Astrocyte (in vitro differentiated cells and primary cell): ENCODE results near the gene IL1B. TPM values are rescaled to one million over a fixed set of nuclear protein-coding genes. Genes with fewer than 3 reads are reported as not detected.

Experiments used
- DNase-seq: peaks from one replicate; pipeline ENCODE4 v3.0.0-alpha.2; 2010; ENCODE audit warnings: low read depth
- FAIRE-seq: peaks from 2 replicates; lab custom pipeline; 2011; peaks lifted over from hg19 to GRCh38; lab: Jason Lieb, UNC
- H2AFZ ChIP-seq: 2 replicates; pipeline ENCODE4 v1.6.0; 2012; ENCODE audit warnings: low read depth, low read length, inconsistent platforms
- H3K27ac ChIP-seq: 2 replicates; pipeline ENCODE4 v1.5.1; 2011; ENCODE audit warnings: low read depth, low read length, inconsistent platforms
- H3K27me3 ChIP-seq: 2 replicates; pipeline ENCODE4 v1.6.0; 2011; ENCODE audit warnings: low read length, inconsistent platforms; ENCODE audit not compliant: insufficient read depth
- H3K36me3 ChIP-seq: 2 replicates; pipeline ENCODE4 v1.5.1; 2011; ENCODE audit warnings: low read length, inconsistent platforms; ENCODE audit not compliant: insufficient read depth
- H3K4me1 ChIP-seq: 2 replicates; pipeline ENCODE4 v1.5.1; 2011; ENCODE audit warnings: low read length, inconsistent platforms; ENCODE audit not compliant: insufficient read depth
- H3K4me2 ChIP-seq: 2 replicates; pipeline ENCODE4 v1.6.0; 2012; ENCODE audit warnings: low read length, inconsistent platforms
- H3K4me3 ChIP-seq: 2 replicates; pipeline ENCODE4 v1.5.1; 2011; ENCODE audit warnings: low read depth, mild to moderate bottlenecking, low read length, inconsistent platforms; ENCODE audit not compliant: insufficient read depth
- H3K79me2 ChIP-seq: 2 replicates; pipeline ENCODE4 v1.6.0; 2012; ENCODE audit warnings: mild to moderate bottlenecking, low read length, inconsistent platforms; ENCODE audit not compliant: insufficient read depth
- H3K9ac ChIP-seq: 2 replicates; pipeline ENCODE4 v1.6.0; 2012; ENCODE audit warnings: mild to moderate bottlenecking, low read length, inconsistent platforms
- H3K9me3 ChIP-seq: 2 replicates; pipeline ENCODE4 v1.5.1; 2012; ENCODE audit warnings: low read depth, mild to moderate bottlenecking, low read length, inconsistent platforms; ENCODE audit not compliant: insufficient read depth
- H4K20me1 ChIP-seq: 2 replicates; pipeline ENCODE4 v1.6.0; 2012; ENCODE audit warnings: low read length, inconsistent platforms; ENCODE audit not compliant: insufficient read depth
- H3K27ac Mint-ChIP-seq: one replicate; pipeline ENCODE4 v1.8.0; 2021; ENCODE audit warnings: mild to moderate bottlenecking, mixed read lengths; ENCODE audit not compliant: unreplicated experiment
- H3K27me3 Mint-ChIP-seq: one replicate; pipeline ENCODE4 v1.8.0; 2021; ENCODE audit warnings: low read depth, mixed read lengths; ENCODE audit not compliant: unreplicated experiment
- H3K36me3 Mint-ChIP-seq: one replicate; pipeline ENCODE4 v1.8.0; 2021; ENCODE audit warnings: low read depth, mixed read lengths; ENCODE audit not compliant: unreplicated experiment
- H3K4me1 Mint-ChIP-seq: one replicate; pipeline ENCODE4 v1.8.0; 2021; ENCODE audit warnings: low read depth, mixed read lengths; ENCODE audit not compliant: unreplicated experiment
- H3K4me3 Mint-ChIP-seq: one replicate; pipeline ENCODE4 v1.8.0; 2021; ENCODE audit warnings: mild to moderate bottlenecking, moderate library complexity, mixed read lengths; ENCODE audit not compliant: unreplicated experiment
- H3K9me3 Mint-ChIP-seq: one replicate; pipeline ENCODE4 v1.8.0; 2021; ENCODE audit warnings: mild to moderate bottlenecking, mixed read lengths; ENCODE audit not compliant: unreplicated experiment
- CTCF ChIP-seq: IDR thresholded peaks from 2 replicates; pipeline ENCODE4 v1.5.1; 2011; ENCODE audit warnings: low read depth, mild to moderate bottlenecking, inconsistent platforms, low read length, moderate library complexity; ENCODE audit not compliant: insufficient read depth
- EZH2 ChIP-seq: IDR thresholded peaks from 2 replicates; pipeline ENCODE4 v1.6.1; 2012; ENCODE audit warnings: mild to moderate bottlenecking, low read length, inconsistent platforms; ENCODE audit not compliant: insufficient read depth
- total RNA-seq: library from RNA; stranded (reverse); gene quantifications from 2 replicates; pipeline ENCODE4 v1.2.1, GENCODE V29; 2021

The IL1B gene
- total RNA-seq, 1 donor from 2014 or later: not detected

DNA sequence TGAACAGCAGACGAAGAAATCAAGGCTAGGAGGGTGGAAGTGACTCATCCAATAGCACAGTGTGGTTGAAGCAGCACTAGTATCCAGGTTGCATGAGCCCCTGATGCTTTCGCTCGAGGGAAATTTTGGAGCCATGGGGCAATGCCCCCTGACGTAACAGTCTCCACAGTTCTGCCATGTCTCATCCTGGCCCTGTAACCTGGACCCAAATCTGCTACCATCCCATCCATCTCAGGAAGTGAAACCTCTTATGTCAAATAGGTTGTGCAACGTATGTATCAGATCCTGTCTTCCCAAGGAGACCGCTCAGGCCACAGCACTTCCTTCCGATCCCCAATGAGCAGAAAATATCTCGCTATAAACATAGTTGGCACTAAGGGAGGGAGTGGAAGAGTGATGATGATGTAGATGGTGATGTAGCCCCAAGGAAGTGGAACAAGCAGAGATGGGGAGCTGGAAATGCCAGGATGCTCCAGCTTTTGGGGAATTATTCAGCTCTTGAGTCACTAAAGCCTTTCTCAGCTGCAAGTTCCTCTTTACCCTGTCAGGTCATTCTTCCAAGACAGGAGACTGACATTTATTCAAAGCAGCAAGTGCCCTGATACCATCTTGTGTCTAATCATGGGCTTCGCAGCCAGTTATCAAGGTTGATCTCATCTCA is 3.0 kb upstream of the IL1B start:
- FAIRE-seq (no peak), DNase-seq (no peak)
- no peak overlapping the region for H3K4me2 ChIP-seq
- no peak overlapping the region for H3K27ac ChIP-seq
- Mint-ChIP-seq H3K36me3 (no peaks in the 10 kb centered on the region), H3K27me3 (peaks cover 27% of the 10 kb centered on the region), H3K9me3 (no peaks in the 10 kb centered on the region), H3K4me3 (no peak overlapping the region), H3K4me1 (no peaks in the 10 kb centered on the region), H3K27ac (no peak overlapping the region)
- no peak overlapping the region for H3K9ac ChIP-seq
- H3K79me2 ChIP-seq: no peaks in the 10 kb centered on the region
- no peaks in the 10 kb centered on the region for H3K27me3 ChIP-seq
- H3K9me3 ChIP-seq: no peaks in the 10 kb centered on the region
- no peaks in the 10 kb centered on the region for H3K36me3 ChIP-seq
- no peaks in the 10 kb centered on the region for H4K20me1 ChIP-seq
- no peak for TF ChIP-seq CTCF
- no peak for TF ChIP-seq EZH2
- H2AFZ ChIP-seq: no peak overlapping the region
- peaks cover 5% of the 10 kb centered on the region for H3K4me1 ChIP-seq
- no peak overlapping the region for H3K4me3 ChIP-seq

DNA sequence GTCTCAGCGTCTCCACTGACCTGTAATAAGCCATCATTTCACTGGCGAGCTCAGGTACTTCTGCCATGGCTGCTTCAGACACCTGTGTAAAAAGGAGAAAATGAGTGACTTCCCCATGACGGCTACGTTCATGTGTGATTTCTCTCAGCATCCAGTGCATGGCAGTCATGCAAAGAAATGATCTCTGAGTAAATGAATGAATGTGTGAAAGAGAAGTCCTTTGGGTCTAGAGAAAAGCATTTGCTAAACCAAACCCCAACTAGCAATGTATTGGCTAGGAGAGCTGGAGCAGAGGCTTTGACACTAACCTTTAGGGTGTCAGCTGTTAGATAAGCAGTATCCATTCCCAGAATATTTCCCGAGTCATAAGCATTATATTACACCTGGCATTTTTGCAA is 417 bp downstream of the IL1B start:
- Histone ChIP-seq H3K27me3 (no peaks in the 10 kb centered on the region), H3K4me2 (peak overlapping the region; percentile 37), H3K79me2 (no peaks in the 10 kb centered on the region), H3K9ac (peak overlapping the region; percentile 21), H3K4me3 (no peak overlapping the region), H4K20me1 (no peaks in the 10 kb centered on the region), H2AFZ (no peak overlapping the region), H3K36me3 (no peaks in the 10 kb centered on the region), H3K9me3 (no peaks in the 10 kb centered on the region), H3K27ac (no peak overlapping the region), H3K4me1 (peaks cover 5% of the 10 kb centered on the region)
- H3K9me3 Mint-ChIP-seq: no peaks in the 10 kb centered on the region
- H3K27ac Mint-ChIP-seq: no peak overlapping the region
- TF ChIP-seq EZH2: no peak
- TF ChIP-seq CTCF: no peak
- H3K27me3 Mint-ChIP-seq: peaks cover 19% of the 10 kb centered on the region
- H3K36me3 Mint-ChIP-seq: peaks cover 2% of the 10 kb centered on the region
- peaks cover 3% of the 10 kb centered on the region for H3K4me1 Mint-ChIP-seq
- no peak for FAIRE-seq
- no peak for DNase-seq
- no peak overlapping the region for H3K4me3 Mint-ChIP-seq

DNA sequence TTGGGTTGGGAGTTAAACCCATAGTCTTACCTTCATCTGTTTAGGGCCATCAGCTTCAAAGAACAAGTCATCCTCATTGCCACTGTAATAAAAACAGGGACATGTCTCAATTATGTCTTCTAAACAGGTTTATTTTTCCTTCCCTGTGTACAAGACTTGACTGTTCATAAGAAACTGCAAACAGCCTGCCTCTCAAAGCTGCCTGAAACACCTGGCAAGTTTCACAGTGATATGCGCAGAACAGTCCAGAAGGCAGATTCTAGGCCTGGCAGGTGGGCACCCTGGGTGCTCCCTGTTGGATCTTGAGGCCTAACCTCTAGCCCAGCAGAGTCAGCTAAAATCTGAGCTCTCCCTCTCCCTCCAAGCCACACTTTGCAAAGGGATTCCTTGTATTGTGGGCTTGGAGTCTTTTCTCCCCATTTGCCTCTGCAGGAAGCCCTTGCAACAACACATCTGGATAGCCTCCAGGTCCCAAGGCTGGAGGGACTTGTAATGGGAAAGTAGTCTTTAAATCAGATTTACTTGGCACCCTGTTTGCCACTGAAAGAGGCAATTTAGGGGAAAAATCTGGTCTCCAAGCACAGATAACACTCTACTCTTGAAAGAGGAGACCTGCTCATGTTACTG is 930 bp downstream of the IL1B start:
- Histone ChIP-seq H3K4me2 (peak overlapping the region; percentile 37), H3K79me2 (no peaks in the 10 kb centered on the region), H3K36me3 (no peaks in the 10 kb centered on the region), H3K9ac (no peak overlapping the region), H3K4me1 (peaks cover 5% of the 10 kb centered on the region), H3K27ac (no peak overlapping the region), H4K20me1 (no peaks in the 10 kb centered on the region), H3K27me3 (no peaks in the 10 kb centered on the region), H3K9me3 (no peaks in the 10 kb centered on the region), H2AFZ (no peak overlapping the region), H3K4me3 (no peak overlapping the region)
- no peak for FAIRE-seq
- H3K27ac Mint-ChIP-seq: no peak overlapping the region
- no peaks in the 10 kb centered on the region for H3K9me3 Mint-ChIP-seq
- H3K4me3 Mint-ChIP-seq: no peak overlapping the region
- no peak for DNase-seq
- H3K27me3 Mint-ChIP-seq: peaks cover 19% of the 10 kb centered on the region
- H3K4me1 Mint-ChIP-seq: peaks cover 3% of the 10 kb centered on the region
- peaks cover 2% of the 10 kb centered on the region for H3K36me3 Mint-ChIP-seq
- TF ChIP-seq EZH2 (no peak), CTCF (no peak)
